Effector CD8-positive, alpha-beta T cell (primary cell): Measurements from ENCODE around the gene NOXA1.

Experiments used
- DNase-seq: peaks from one replicate; lab custom pipeline; 2025; lab: John Stamatoyannopoulos, UW

The NOXA1 gene

GRCh38 chr9:137454145-137454596 lies 31.0 kb downstream of the NOXA1 start:
- DNase-seq = no peak

- DNase-seq = no peak
Measured at GRCh38 chr9:137454597-137455358, 31.6 kb downstream of the NOXA1 start.

- DNase-seq = no peak
Measured at GRCh38 chr9:137455359-137455991, 32.3 kb downstream of the NOXA1 start.

GRCh38 chr9:137456061-137456863 lies 33.1 kb downstream of the NOXA1 start:
- DNase-seq = no peak

- DNase-seq = no peak
Measured at GRCh38 chr9:137456864-137457405, 33.7 kb downstream of the NOXA1 start.

- no peak for DNase-seq
Measured at GRCh38 chr9:137457406-137458193, 34.4 kb downstream of the NOXA1 start.

- DNase-seq = no peak
Measured at GRCh38 chr9:137458194-137459151, 35.3 kb downstream of the NOXA1 start.

- peak; percentile 89 for DNase-seq
Measured at GRCh38 chr9:137459152-137459600, 36.0 kb downstream of the NOXA1 start, which contains the start of gene NSMF. TSS of gene NSMF (minus strand) at chr9:137459334. CDS start at chr9:137459102, 232 bp downstream.

GRCh38 chr9:137459601-137460362 lies 36.6 kb downstream of the NOXA1 start:
- no peak for DNase-seq

GRCh38 chr9:137460363-137461315 lies 37.4 kb downstream of the NOXA1 start:
- no peak for DNase-seq

GRCh38 chr9:137461316-137461662 lies 38.1 kb downstream of the NOXA1 start:
- peak; percentile 46 for DNase-seq

GRCh38 chr9:137461663-137462395 lies 38.6 kb downstream of the NOXA1 start:
- peak; percentile 77 for DNase-seq

- DNase-seq = no peak
Measured at GRCh38 chr9:137462396-137462985, 39.3 kb downstream of the NOXA1 start.

- DNase-seq = no peak
Measured at GRCh38 chr9:137462986-137463930, 40.1 kb downstream of the NOXA1 start.

- DNase-seq = no peak
Measured at GRCh38 chr9:137463931-137464290, 40.7 kb downstream of the NOXA1 start.
